Kidney tubule cell (primary cell): ENCODE results near the gene MOXD1.
A peak's percentile ranks its signal among the peaks of the same experiment; 100 is the strongest.
"Not testable (repeated sequence)": the region's sequence is repeated elsewhere in the genome, so short reads cannot be mapped to it uniquely, and the experiment has no call there.

Source experiments
- DNase-seq: peaks from one replicate; pipeline ENCODE4 v3.0.0-alpha.2; 2018; ENCODE audit warnings: low spot score

MOXD1 gene

GRCh38 chr6:132354517-132355167 lies 46.6 kb downstream of the MOXD1 start:
- peak; percentile 75 for DNase-seq

DNA sequence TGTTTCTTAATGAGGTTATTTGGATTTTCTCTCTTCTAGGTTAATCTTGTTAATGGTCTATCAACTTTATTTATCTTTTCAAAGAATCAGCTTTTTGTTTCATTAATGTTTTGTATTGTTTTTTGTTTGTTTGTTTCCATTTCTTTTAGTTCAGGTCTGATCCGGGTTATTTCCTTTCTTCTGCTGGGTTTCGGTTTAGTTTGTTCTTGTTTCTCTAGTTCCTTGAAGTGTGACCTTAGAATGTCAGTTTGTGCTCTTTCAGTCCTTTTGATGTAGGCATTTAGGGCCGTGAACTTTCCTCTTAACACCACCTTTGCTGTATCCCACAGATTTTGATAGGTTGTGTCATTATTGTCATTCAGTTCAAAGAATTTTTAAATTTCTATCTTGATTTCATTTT lies 49.3 kb downstream of the MOXD1 start:
- DNase-seq = not testable (repeated sequence)

GRCh38 chr6:132348231-132348630 lies 53.0 kb downstream of the MOXD1 start:
- no peak for DNase-seq

- no peak for DNase-seq
Measured at GRCh38 chr6:132344811-132345210, 56.5 kb downstream of the MOXD1 start.

DNA sequence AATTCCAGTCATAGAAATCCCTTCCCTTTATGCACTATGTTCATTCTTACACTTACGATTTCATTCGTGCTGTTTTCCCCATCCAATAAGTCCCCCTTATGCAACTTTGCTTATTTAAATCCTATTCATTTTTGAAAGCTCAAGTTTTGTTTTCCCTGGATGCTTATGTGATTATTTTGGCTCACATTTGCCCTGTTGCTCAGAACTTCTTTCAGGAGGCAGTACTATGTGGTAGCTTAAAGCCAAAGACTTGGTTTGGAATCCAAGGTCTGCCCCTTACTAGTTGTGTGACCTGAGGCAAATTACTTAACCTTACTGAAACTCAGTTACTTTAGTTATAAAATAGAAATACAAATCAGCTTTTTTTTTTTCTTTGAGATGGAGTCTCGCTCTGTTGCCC lies 59.6 kb downstream of the MOXD1 start:
- DNase-seq = no peak

DNA sequence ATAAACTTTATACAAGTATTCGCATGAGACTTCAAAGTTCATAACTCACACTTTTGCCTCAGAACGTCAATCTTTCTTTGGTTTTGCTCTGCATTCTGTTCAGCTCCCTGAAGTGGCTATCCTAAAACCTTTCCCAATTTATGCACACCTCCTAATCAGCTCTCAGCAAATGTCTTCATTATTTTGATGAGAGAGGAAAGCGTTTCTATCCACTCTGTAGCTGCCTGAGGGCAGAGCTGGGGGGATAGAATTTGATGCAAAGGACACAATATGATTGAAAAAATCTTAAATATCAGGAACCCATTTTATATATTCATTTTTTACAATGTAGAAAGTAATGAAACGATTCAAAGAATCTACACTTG lies 66.8 kb downstream of the MOXD1 start:
- no peak for DNase-seq

DNA sequence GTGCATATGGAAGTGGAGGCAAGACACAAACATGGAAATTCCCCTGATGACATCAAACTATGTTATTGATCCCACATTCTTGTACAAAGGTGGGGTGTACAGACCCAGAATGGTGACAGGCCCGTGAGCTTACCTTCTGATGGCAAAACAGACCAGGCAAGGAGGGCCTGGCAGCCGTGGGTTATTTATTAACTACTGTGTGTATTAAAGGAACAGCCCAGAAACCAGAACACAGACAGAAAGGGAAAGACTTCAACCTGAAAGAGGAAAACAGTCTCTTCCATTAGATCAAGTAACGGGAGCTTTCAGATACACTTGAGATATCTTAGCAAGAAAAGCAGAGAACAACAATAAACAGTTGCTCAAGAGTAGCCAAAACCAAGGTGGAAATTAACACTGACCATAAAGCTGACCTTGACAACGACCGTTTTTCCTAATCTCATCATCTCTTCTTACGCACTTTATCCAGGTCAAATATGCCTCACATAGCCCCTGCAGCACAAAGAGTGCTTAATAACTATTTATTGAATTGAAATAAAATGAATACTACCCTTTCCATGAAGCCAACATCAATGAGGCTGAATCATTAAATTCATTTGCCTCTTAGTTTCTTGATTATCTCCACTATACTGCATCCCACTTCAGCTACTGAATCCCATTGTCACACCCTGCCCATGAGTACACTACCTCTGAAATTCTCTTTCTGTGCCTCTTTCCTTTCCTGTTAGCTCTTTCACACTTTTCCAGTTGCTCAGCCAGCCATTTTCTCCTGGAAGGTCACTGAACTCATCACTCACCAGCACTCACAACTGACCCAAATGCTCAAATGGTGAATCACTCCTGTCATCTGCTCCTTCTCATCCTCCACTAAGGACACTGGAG lies 67.4 kb downstream of the MOXD1 start:
- DNase-seq = peak; percentile 94

GRCh38 chr6:132330759-132331158 lies 70.5 kb downstream of the MOXD1 start:
- DNase-seq = peak; percentile 4

DNA sequence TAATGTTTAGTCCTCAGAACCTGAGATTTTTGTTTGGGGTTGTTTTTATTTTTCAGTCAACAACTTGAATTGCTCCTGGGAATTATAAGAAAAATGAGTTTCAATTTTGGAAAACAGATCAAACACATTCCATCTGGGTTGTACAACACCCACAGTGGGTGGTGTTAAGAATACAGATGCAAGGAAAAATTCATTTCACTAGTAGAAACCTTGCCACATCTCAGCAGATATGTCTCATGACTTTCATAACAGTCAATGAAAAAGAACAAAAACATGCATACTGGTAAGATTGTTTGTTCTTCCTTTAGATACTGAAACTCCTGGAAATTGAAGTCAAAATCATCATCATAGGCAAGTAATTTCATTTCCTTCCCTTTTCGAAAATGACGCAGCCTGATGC lies 78.9 kb downstream of the MOXD1 start:
- DNase-seq = no peak

- peak; percentile 26 for DNase-seq
Measured at GRCh38 chr6:132320007-132320406, 81.3 kb downstream of the MOXD1 start.

DNA sequence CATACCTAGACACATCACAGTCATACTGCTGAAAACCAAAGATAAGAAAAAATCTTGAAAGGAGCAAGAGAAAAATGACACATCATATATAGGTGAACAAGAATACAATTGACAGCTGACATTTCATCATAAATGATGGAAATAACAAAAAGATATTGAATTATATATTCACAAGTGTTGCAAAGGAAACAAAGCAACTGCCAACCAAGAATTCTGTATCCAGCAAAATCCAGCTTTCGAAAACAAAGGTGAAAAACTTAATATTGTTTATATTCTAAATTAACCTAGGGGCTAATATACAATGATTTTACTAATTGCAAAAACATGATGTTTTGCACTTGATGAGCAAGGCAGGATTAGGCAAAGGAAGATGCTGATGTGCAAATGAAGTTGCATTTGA lies 84.3 kb downstream of the MOXD1 start:
- DNase-seq = no peak

DNA sequence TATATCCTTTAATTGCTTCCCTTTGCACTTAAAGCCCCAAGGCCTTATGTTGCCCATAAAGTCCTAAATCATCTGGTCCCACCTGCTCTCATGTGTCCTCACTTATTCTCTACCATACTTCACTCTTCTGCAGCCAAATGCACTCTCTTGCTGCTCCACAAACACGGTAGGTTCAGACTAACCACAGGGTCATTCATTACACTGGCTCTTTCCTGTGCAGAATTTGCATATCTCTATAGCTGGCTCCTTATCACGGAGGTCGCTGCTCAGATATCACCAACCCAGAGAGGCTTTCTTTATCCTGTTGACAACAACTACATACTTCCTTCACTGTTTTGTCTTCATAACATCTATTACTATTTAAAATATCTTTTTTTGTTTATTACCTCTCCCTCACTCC lies 86.8 kb downstream of the MOXD1 start:
- DNase-seq = no peak

GRCh38 chr6:132310921-132311320 lies 90.4 kb downstream of the MOXD1 start:
- no peak for DNase-seq

GRCh38 chr6:132310151-132310550 lies 91.1 kb downstream of the MOXD1 start:
- DNase-seq = not testable (repeated sequence)

GRCh38 chr6:132304891-132305305 lies 96.4 kb downstream of the MOXD1 start:
- DNase-seq = no peak

- peak; percentile 63 for DNase-seq
Measured at GRCh38 chr6:132300323-132300949, 100.8 kb downstream of the MOXD1 start.

- DNase-seq = peak; percentile 37
Measured at GRCh38 chr6:132298344-132298949, 102.8 kb downstream of the MOXD1 start.

- DNase-seq = no peak
Measured at GRCh38 chr6:132289756-132290155, 111.5 kb downstream of the MOXD1 start.

- no peak for DNase-seq
Measured at GRCh38 chr6:132287101-132287500, 114.2 kb downstream of the MOXD1 start.

- DNase-seq = no peak
Measured at GRCh38 chr6:132286298-132287019, 114.8 kb downstream of the MOXD1 start.

GRCh38 chr6:132285004-132285780 lies 116.1 kb downstream of the MOXD1 start:
- DNase-seq = no peak
